HG03135 (cell line): Measurements from ENCODE around the gene ISYNA1.
A peak's percentile ranks its signal among the peaks of the same experiment; 100 is the strongest.

Experiments used
- ATAC-seq: cut with Tn5 transposase; IDR thresholded peaks from one replicate; pipeline ENCODE4 v1.9.1; 2021; ENCODE audit warnings: mild to moderate bottlenecking, moderate library complexity; ENCODE audit not compliant: unreplicated experiment

Gene ISYNA1

DNA sequence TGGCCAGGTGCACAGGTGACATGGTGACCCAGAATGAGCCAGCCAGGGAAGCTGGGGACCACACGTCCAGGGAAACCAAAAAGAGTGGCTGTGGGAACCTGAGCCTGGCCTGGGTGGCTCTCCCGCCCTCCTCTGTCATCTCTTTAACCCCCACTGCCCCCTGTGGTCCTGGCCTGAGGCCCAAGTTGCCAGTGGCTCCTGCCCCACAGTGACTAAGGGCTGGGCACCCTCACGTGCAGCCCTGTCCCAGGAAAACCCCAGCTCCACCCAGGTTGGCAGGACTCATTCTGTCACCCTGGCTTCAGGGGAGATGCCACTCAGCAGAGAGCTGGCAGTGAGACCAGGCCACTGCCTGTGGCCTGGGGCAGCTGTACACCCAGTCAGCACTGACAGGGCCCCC is 30.6 kb upstream of the ISYNA1 start:
- ATAC-seq = no peak

- ATAC-seq = no peak
Observed at GRCh38 chr19:18467978-18468377, 30.0 kb upstream of the ISYNA1 start.

- ATAC-seq = no peak
Observed at GRCh38 chr19:18466354-18466753, 28.4 kb upstream of the ISYNA1 start.

DNA sequence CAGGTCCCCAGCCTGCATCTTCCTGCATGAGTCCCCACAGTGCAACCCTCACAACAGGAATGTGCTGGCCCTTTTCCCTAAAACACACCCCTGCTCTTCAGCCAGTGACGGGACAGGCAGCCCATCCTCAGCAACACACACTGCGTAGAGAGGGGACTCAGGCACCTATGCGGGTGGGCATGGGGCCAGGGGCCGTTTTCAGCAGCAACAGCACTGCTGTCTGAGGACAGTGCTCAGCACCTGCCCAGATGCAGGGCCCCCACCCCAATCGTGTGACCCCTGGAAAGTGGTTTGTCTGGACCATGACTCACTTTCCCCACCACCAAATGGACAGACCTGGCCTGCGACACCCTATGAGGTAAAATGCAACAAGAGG is 28.0 kb upstream of the ISYNA1 start:
- no peak for ATAC-seq

DNA sequence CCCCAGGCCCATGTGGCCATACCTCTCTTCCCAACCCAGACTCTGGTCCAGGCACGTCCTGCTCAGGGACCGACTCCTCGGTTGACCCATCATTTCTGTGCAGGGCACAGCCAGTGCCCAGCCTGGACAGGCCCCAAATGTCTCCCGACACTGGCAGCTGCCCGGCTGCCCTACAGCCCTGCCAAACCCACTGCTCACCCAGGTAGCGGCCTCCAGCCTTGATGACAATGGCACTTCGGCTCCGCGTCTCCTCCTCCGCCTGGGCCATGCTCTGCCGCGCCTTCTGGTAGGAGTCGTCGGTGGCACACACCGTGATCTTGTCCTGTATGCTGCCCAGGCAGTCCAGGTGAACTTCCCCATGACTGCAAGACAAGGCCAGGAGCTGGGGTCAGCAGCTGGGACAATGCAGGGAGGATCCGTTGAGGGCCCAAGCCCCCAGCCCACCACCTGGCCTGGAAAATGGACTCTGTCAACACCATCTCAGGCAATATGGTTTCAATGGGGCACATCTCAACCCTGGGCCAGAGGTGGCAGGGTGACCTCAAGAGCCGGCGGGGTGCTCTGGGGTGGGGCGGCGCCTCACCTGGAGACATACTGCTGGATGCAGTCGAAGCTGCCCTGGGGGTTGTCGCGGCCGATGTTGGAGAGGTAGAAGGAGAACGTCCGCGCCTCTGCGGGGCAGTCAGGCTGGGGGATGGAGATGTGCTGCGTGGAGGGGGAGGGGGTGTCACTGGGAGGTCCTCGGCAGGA is 27.5 kb upstream of the ISYNA1 start:
- no peak for ATAC-seq

GRCh38 chr19:18464646-18465045 is 26.7 kb upstream of the ISYNA1 start:
- ATAC-seq = no peak

DNA sequence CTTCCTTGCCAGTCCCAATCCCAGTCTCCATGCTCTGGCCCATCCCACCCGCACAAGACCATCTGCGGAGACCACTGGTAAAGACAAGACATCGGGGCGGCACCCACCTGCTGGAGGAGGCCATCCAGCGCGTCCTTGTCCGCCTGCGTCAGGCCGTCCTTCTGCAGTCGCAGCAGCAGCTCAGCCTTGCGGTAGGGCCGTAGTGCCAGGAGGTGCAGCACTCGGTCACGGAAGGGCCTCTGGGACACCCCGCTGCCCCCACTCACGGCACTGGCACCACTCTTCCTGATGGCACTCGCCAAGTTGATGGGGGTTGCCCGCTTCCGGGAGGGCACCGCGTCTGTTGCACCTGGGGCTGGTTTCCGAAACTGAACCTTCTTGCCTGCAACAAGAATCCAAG is 23.5 kb upstream of the ISYNA1 start:
- no peak for ATAC-seq

DNA sequence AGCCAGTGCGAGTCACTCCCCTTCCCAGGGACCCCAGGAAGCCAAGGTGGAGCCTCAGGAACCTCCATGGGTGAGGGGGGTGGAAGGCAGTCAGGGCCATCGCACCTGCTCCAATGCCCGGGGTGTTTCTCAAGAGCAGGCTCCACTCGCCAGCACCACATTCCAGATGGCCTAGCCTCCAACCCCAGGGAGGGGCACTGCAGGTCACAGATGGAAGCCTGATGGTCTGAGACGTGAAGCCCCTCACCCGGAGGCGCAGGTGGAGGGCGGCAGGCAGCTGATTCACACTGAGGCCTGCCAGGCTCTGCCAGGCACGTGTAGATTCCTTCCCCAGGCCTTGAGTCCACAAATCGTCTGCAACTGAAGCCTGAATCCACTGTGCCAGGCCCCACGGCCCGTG is 23.0 kb upstream of the ISYNA1 start:
- ATAC-seq = no peak

GRCh38 chr19:18457483-18458331 is 19.8 kb upstream of the ISYNA1 start:
- ATAC-seq = no peak

DNA sequence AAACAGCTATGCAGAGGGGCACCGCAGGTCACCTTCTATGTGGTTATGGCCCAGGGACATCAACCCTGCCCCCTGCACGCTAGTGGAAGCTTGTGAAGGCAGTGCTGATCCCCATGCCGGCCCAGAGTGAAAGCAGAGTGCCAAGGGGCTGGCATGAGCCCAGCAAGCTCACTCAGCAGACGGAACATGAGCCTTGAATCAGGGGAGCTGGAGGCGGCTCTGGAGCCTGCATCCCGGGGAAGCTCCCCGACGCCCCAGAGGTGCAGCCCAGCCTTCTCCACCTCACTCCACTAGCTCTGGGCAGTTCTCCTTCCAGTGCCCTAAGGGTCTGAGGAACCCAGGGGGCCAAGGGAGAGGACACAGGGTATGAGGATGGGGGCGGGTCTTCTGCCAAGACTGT is 19.0 kb upstream of the ISYNA1 start:
- ATAC-seq = no peak

DNA sequence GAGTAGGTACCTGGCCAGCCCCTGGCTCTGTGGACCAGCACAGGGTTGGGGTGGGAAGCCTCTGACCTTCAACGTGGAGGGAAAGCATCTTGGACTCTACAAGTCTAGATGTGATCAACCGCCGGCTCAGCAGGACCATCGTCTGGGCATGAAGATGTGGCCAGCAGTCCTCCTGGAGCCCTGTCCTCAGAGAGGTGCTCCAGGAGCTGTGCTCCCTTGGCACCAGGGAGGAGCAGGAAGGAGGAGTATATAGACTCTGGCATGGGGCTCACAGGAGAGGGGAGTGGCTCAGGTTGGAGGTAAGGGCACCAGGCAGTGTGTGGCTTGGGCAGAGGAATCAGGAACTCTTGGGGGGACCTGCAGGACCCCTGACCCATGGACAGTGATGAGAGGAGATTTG is 18.3 kb upstream of the ISYNA1 start:
- no peak for ATAC-seq

- no peak for ATAC-seq
Observed at GRCh38 chr19:18453269-18454024, 15.5 kb upstream of the ISYNA1 start.

- ATAC-seq = no peak
Observed at GRCh38 chr19:18452386-18452785, 14.5 kb upstream of the ISYNA1 start.

- peak; percentile 56 for ATAC-seq
Observed at GRCh38 chr19:18450931-18451836, 13.3 kb upstream of the ISYNA1 start.

GRCh38 chr19:18450021-18450930 is 12.3 kb upstream of the ISYNA1 start:
- no peak for ATAC-seq

- no peak for ATAC-seq
Observed at GRCh38 chr19:18449552-18449951, 11.6 kb upstream of the ISYNA1 start.

- no peak for ATAC-seq
Observed at GRCh38 chr19:18446811-18447359, 9.0 kb upstream of the ISYNA1 start.

- ATAC-seq = no peak
Observed at GRCh38 chr19:18446145-18446810, 8.3 kb upstream of the ISYNA1 start.
